Measurements from ENCODE around the gene SLC38A3.

The SLC38A3 gene

DNA sequence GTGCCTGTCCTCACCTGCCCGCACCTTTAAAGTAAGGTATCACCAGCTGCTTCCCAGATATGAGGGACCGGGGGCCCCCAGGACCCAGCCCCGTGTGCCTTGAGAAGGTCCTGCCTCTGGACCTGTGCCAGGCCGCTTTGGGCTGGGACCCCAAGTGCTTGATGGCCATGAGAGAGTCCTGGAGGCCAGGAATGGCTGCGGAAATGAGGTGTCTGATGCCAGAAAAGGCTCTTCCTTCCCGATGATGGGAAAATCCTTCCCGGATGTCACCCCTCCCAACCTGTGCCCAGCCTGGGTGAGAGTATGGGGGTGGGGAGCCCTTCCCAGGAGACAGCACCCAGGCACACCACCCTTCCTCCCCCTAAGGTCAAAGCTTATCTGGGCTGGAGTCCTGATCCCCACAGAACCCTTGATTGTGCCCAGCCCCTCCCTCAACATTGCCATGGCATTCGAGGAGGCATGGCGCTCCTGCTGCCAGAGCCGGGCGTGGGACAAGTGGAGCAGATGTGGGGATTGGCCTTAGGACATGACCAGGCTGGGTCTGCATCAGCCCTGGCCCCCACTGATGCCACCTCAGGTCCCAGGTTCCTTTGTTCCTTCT is 35.7 kb upstream of the SLC38A3 start:
- no peak for DNase-seq (ENCODE audit: low spot score)

- no peak for DNase-seq (ENCODE audit: low spot score)
Observed at GRCh38 chr3:50169858-50170257, 35.2 kb upstream of the SLC38A3 start.

- no peak for DNase-seq (ENCODE audit: low spot score)
Observed at GRCh38 chr3:50170689-50171088, 34.4 kb upstream of the SLC38A3 start.

DNA sequence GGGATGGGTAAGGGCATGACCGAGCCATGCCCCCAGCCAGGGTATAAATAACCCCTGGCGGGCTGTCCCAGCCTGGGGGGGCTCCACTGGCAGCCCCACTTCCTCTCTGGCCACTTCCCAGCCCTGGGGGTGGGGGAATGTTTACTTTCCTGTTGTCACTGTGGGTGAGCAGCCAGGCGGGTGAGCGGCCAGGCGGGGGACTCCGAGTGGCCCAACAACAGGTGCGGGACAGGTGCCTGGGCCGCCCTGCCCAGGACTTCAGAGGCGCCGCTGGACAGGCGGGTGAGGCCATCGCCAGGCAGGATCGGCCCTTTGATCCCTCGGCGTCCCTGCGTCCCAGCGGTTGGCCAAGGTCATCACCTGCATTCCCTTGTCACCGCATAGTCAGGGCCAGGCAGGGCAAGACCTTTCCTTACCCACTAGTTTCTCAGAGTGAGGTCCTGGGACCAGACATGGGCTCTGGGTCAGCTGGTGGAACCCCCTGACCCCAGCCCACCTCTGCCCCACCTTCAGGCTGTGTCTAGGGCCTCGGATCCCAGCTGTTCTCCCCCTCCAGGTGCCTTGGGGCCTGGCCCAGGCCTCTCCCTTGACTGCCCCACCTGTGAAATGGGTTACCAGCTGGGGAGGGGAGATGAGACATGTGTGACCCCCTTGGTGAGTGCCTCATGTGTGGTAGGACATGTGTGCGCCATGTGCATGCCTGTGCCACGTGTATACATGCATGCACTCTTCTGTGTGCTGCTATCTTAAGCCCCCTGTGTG is 33.4 kb upstream of the SLC38A3 start:
- DNase-seq (ENCODE audit: low spot score): no peak

- no peak for DNase-seq (ENCODE audit: low spot score)
Observed at GRCh38 chr3:50172626-50173220, 32.3 kb upstream of the SLC38A3 start.

- no peak for DNase-seq (ENCODE audit: low spot score)
Observed at GRCh38 chr3:50173685-50174516, 31.2 kb upstream of the SLC38A3 start.

DNA sequence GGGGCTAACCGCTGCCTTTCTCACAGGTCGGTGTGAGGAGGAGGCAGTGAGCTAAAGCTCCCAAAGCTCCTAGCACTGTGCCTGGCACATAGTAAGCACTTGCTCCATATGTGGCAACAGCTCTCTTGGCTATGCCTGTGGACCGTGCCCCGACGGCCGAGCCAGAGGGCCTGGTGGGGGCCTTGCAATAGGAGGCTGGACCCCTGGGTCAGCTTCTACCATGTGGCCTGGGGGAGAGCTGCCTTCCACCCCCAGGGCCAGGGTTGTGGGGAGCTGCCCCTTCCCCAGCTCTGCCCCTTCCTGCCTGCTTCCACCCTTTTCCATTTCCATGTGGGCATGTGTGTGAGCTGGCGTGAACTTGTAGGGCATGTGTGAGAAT is 30.6 kb upstream of the SLC38A3 start:
- no peak for DNase-seq (ENCODE audit: low spot score)

- no peak for DNase-seq (ENCODE audit: low spot score)
Observed at GRCh38 chr3:50174947-50175524, 30.0 kb upstream of the SLC38A3 start.

DNA sequence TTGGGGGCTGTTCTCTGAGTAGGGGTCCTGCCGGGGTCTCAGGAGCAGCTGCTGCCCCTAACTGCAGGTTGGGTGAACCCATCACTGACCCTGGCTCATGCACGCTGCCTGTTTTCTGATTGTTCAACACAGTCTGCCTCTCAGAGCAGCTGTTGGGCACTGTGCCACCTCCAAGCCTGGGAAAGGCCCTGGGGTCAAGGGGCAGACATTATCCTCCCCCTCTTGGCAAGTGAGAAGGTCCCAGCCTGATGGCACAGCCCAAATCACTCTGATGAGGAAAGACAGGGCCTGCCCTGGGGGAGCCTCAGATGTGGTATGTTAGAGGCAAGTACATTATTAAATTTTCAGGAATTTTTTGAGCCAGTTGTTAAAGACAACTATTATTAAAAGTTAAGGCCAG is 27.7 kb upstream of the SLC38A3 start:
- no peak for DNase-seq (ENCODE audit: low spot score)

- DNase-seq (ENCODE audit: low spot score): no peak
Observed at GRCh38 chr3:50179710-50180109, 25.4 kb upstream of the SLC38A3 start.

DNA sequence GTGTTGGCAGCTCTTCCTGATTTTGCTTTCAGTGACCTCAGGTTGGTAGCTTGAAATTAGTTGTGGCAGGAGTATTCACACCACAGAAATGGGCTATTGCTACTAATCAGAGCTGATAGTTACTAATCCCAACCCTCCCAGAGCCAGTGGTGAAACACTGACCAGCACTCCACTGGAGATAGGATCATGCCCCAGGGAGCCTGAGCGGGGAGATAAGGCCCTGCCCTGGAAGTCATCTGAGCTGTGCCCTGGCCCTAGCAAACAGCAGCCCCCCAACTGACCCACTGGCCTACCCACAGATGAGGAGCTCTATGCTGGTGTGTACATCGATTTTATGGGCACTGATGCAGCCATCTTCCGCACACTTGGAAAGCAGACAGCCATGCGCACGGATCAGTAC is 23.1 kb upstream of the SLC38A3 start:
- no peak for DNase-seq (ENCODE audit: low spot score)

DNA sequence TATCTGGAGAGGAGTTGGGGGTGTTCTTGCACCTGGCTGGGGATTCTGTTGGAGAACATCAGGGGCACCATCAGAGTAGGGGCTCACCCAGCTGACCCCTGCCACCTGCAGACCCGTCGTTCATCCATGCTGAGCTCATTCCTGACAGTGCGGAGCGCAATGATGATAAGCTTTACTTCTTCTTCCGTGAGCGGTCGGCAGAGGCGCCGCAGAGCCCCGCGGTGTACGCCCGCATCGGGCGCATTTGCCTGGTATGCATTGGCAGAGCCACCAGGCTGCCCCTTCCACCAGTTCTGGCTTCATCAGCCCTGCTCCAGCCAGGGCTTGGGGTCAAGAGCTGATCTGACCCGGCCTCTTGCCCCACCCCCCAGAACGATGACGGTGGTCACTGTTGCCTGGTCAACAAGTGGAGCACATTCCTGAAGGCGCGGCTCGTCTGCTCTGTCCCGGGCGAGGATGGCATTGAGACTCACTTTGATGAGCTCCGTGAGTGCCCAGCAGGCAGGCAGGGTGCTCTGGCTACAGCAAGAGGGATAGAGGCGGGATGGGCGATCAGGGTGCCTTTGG is 22.5 kb upstream of the SLC38A3 start:
- DNase-seq (ENCODE audit: low spot score): no peak

GRCh38 chr3:50183755-50184154 is 21.3 kb upstream of the SLC38A3 start:
- no peak for DNase-seq (ENCODE audit: low spot score)

- no peak for DNase-seq (ENCODE audit: low spot score)
Observed at GRCh38 chr3:50184242-50184978, 20.7 kb upstream of the SLC38A3 start.

DNA sequence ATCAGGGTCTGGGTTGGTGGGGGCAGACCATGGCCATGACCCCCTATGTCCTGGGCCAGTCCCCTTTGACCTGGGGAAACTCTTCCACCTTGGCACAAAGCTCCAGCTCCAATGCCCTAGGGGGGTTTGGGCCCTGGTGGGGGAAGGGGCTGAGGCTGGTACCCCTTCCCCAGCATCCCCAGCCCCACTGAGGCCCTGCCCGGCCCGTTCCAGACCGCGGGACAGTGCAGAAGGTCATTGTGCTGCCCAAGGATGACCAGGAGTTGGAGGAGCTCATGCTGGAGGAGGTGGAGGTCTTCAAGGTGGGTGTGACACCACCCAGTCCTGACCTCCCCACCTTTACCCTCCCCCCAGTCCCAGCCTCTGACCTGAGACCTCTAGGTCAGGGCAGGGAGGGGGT is 19.8 kb upstream of the SLC38A3 start:
- no peak for DNase-seq (ENCODE audit: low spot score)

DNA sequence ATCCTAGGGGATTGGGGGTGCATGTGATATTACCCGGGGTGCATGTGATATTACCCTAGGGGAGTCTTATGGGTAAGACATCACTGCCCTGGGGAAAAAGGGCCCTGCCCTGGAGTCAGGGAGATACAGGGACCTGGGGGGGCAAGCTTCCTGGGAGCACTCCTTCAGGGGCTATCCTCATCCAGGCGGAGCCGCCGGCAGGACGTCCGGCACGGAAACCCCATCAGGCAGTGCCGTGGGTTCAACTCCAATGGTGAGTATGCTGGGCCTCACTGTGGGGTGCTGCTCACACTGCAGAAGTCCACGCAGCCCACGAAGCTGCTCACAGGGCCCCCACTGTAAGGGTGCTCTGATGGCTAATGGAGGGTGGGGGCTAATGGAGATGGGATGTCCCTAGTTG is 19.0 kb upstream of the SLC38A3 start:
- DNase-seq (ENCODE audit: low spot score): no peak

GRCh38 chr3:50187750-50188149 is 17.3 kb upstream of the SLC38A3 start:
- no peak for DNase-seq (ENCODE audit: low spot score)

- no peak for DNase-seq (ENCODE audit: low spot score)
Observed at GRCh38 chr3:50189274-50189673, 15.8 kb upstream of the SLC38A3 start.

- no peak for DNase-seq (ENCODE audit: low spot score)
Observed at GRCh38 chr3:50189989-50190388, 15.1 kb upstream of the SLC38A3 start.

DNA sequence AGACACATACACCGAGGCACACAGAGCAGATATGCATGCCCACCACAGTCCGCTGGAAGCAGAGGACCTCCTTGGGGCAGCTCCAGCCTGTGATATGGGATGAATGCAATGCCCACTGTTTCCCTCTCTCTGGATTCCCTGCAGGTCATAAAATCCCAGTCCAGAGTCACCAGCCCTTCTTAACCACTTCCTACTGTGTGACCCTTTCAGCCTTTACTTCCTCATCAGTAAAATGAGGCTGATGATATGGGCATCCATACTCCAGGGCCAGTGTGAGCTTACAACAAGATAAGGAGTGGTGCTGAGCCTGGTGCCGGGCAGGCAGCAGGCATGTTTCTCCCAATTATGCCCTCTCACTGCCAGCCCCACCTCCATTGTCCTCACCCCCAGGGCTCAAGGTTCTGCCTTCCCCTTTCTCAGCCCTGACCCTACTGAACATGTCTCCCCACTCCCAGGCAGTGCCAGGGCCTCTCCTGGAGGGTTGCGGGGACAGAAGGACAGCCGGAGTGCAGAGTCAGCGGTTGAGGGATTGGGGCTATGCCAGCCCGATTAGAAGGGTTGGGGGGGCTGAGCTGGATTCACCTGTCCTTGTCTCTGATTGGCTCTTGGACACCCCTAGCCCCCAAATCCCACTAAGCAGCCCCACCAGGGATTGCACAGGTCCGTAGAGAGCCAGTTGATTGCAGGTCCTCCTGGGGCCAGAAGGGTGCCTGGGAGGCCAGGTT is 14.0 kb upstream of the SLC38A3 start, which contains the start of gene GNAT1:
Gene GNAT1, plus strand, starts transcription at position 675 of the 725 bp plus-strand sequence. CDS start 116 bp downstream, outside the sequence.
- DNase-seq (ENCODE audit: low spot score): no peak

Measured in putamen (tissue), 1 donor.